ENCODE data around the gene LINC01488. TPM values are rescaled to one million over a fixed set of nuclear protein-coding genes. Genes with fewer than 3 reads are reported as not detected.

The LINC01488 gene
- total RNA-seq, 2 experiments from 2014 or later: not detected

DNA sequence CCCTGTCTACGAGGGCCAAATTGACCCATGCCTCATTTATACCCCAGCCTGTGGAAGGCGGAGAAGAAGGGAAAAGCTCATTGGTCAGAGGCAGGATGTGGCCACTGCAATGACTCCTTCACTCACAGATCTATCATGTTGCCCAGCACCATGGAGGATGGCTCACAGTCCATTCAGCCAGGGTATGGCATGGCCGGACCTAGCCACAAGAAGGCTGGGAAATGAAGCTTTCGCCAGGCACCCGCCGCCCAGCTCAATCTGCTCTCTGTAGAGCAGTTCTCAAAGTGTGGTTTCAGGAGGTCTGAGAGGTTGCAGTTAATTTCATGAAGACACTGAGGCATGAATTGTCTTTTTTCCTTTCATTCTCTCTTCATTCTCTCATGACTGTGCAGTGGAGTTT, 40.6 kb upstream of the LINC01488 start:
- no peak for DNase-seq
- no peaks in the 10 kb centered on the region for H3K9me3 Mint-ChIP-seq
- H3K4me3 Mint-ChIP-seq: no peak overlapping the region
- H3K27me3 Mint-ChIP-seq: peaks cover 3% of the 10 kb centered on the region
- H3K4me1 Mint-ChIP-seq: peaks cover 8% of the 10 kb centered on the region
- CTCF ChIA-PET: no interaction called here
- no peak overlapping the region for H3K27ac Mint-ChIP-seq
- POLR2A ChIA-PET: no interaction called here
- no peaks in the 10 kb centered on the region for H3K36me3 Mint-ChIP-seq (ENCODE audit: low read depth)

DNA sequence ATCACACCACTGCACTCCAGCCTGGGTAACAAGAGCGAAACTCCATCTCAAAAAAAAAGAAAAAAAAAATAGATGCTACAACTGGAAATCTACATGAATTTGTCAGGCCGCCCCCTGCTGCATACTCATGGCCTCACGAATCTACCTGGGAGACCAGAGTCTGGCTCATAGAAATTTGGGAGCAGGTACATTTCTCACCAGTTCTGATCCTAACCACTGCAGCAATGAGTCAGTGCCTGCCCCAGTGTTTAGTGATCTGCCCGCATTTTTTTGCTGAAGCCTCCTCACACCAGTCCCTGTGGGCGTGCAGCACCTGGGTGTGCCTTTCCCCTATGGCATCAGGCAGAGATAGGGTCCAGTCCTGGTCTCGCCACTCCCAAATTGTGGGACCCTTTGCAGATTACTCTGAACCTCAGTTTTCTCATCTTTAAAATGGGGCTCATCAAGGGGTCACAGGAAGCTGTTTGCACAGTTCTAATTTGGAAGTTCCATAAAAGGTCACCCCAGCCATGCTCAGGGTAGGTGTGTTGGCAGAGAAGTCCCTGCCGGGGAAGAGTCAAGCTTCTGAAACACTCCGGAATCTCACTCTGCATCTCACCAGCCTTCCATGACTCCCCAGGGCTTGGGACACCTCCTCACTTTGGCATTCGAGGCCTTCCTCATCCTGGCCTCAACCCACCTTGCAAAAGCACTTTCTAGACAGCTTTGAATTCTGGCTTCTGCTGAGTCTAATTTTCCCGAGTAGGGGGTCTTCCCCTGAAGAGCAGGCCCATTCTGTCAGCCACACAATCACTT, 39.3 kb upstream of the LINC01488 start:
- Mint-ChIP-seq H3K27ac (no peak overlapping the region), H3K27me3 (peaks cover 3% of the 10 kb centered on the region), H3K36me3 (ENCODE audit: low read depth) (no peaks in the 10 kb centered on the region), H3K4me3 (no peak overlapping the region), H3K9me3 (no peaks in the 10 kb centered on the region), H3K4me1 (peaks cover 8% of the 10 kb centered on the region)
- POLR2A ChIA-PET: no interaction called here
- DNase-seq: no peak
- CTCF ChIA-PET: interaction anchor here (0.6 kb wide), 1 partner anchor 532 kb away, joined by 4 read pairs; no protein-coding TSS in a partner anchor

DNA sequence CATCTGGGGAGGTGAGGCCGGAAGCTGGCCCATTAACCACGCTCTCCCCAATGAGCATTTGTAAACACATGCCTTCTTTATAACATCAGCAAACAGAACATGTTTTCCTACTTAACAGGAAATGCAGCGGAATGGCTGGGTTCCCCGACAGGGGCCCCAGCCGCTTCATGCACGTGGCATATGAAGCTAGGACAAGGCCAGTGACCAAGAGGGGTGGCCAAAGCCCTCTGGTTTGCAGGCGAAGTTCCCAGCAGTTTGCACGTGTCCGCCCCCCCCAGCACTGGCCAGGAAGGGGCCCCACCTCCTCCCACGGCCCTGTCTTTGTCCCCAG, 38.7 kb upstream of the LINC01488 start:
- no peak overlapping the region for H3K4me3 Mint-ChIP-seq
- no peaks in the 10 kb centered on the region for H3K36me3 Mint-ChIP-seq (ENCODE audit: low read depth)
- H3K4me1 Mint-ChIP-seq: peaks cover 8% of the 10 kb centered on the region
- no peaks in the 10 kb centered on the region for H3K9me3 Mint-ChIP-seq
- H3K27me3 Mint-ChIP-seq: peaks cover 3% of the 10 kb centered on the region
- H3K27ac Mint-ChIP-seq: no peak overlapping the region
- CTCF ChIA-PET: no interaction called here
- POLR2A ChIA-PET: no interaction called here
- no peak for DNase-seq

DNA sequence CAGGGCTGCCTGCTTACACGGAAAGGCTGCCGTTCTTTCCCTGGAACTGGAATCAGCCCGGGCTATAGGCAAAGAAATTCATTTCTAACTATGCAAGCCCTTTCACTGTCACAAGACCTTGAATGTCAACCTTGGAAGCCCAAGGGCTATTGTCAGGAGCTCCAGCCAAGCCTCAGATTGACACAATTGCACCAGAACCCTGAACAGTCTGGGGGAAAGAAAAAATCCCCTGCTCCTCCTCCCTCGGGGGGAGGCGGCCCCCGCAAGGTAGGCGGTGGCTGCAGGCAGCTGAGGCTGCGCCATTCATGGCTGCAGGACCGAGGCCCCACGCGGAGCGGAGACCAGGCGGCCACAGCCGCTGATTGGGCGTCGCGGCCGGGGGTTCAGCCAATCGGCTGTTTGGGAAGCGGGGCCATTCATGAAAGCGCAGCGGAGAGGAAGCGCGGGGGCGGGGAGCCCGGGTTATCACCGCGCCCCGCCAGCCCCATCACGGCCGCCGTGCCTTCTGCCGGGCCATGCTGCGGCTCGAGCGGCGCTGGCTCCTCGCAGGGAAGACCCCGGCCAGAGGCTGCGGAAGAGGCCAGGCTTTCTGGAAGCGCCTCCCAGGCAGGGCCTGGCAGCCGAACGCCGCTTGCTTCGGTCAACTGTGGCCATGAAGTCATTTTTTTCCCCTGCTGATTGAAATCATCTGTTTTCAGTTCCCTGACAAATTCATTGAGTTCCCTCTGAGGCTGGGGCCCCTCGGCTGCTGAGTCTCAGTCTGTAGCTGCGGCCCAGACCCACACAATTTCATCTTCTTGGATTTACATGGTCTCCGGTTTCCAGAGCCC, 38.1 kb upstream of the LINC01488 start:
- Mint-ChIP-seq H3K27me3 (peaks cover 3% of the 10 kb centered on the region), H3K4me1 (peaks cover 8% of the 10 kb centered on the region), H3K4me3 (peak overlapping the region; percentile 55), H3K9me3 (no peaks in the 10 kb centered on the region), H3K36me3 (ENCODE audit: low read depth) (no peaks in the 10 kb centered on the region), H3K27ac (no peak overlapping the region)
- ChIA-PET POLR2A (no interaction called here), CTCF (interaction anchor here (0.6 kb wide), 1 partner anchor 205 kb away, joined by 3 read pairs; no protein-coding TSS in a partner anchor)
- DNase-seq: peak; percentile 70

DNA sequence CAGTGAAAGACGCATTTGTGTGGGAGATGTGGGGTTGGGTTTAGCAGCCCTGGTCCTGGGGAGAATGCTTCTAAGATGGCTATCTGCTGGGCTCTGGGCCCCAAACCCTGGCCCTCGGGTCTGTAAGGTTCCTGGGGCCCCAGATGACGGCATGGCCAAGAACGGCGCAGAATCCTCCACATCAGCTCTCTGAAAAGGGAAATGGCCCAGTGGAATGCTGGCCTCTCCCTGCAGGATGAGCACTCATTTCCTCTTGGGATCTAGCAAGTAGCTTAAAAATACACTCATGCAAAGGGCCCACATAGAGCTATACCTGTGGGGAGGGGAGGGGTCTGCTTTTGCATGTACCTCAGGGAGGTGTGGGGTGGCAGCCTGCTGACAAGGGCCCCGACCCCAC, 37.5 kb upstream of the LINC01488 start:
- ChIA-PET POLR2A (no interaction called here), CTCF (interaction anchor here (0.6 kb wide), 1 partner anchor 205 kb away, joined by 3 read pairs; no protein-coding TSS in a partner anchor)
- no peaks in the 10 kb centered on the region for H3K9me3 Mint-ChIP-seq
- H3K4me1 Mint-ChIP-seq: peaks cover 8% of the 10 kb centered on the region
- DNase-seq: no peak
- no peaks in the 10 kb centered on the region for H3K36me3 Mint-ChIP-seq (ENCODE audit: low read depth)
- peaks cover 6% of the 10 kb centered on the region for H3K27me3 Mint-ChIP-seq
- H3K4me3 Mint-ChIP-seq: peak overlapping the region; percentile 55
- no peak overlapping the region for H3K27ac Mint-ChIP-seq

DNA sequence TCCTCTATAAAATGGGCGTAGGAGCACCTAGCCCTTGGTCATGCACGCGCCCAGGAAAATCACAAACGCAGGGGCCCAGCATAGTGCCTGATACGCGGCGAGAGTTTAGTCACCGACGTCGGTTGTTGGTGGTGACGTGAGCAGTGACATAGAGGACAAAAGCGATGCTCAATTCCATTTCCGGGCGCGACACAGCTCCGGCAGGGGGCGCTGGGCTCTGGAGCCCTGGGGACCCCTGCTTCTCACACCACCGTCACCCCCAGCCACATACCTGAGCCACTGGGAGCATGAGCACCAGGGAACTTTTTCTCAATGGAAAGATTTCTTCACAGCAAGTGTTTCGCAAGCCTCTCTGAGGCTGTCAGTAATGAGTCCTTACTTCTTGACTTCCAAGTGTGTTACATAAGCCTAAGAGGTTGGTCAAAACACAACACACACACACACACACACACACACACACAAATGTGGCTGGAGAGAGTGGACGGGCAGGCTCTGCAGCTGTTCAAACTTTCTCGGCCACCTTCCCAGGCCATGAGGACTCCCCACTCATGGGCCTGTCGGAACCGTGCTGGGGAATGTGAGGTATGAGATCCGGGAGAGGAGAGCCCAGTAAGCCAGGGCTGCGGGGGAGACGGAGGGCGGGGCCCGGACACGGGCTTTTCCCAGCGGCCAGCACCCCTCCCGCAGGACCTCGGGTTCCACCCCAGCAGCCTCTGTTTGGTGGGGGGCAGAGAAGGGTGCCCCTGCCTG, 36.9 kb upstream of the LINC01488 start:
- CTCF ChIA-PET: interaction anchor here (0.6 kb wide), 1 partner anchor 206 kb away, joined by 3 read pairs; no protein-coding TSS in a partner anchor

DNA sequence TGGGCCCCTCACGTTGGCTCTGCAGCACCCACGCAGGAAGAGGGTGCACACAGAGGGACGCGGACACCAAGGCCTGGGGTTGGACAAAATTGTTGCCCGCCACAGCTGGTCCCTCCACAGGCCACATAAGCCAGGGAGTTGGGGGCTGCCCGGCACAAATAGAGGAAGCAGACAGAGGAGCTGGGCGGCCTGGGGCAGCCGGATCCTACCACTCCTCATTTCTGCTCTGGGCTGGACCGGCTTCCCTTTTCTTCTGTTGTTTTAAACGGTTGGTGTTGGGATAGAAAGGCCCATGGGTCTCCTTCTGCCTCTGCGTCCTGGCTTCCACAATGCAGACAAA, 36.4 kb upstream of the LINC01488 start:
- H3K4me3 Mint-ChIP-seq: no peak overlapping the region
- POLR2A ChIA-PET: no interaction called here
- peaks cover 8% of the 10 kb centered on the region for H3K4me1 Mint-ChIP-seq

More for the DNA sequence above, 36.9 kb upstream of the LINC01488 start:
- H3K27me3 Mint-ChIP-seq: peaks cover 6% of the 10 kb centered on the region
- H3K9me3 Mint-ChIP-seq: no peaks in the 10 kb centered on the region
- H3K4me3 Mint-ChIP-seq: no peak overlapping the region
- no peak for DNase-seq
- H3K27ac Mint-ChIP-seq: no peak overlapping the region
- POLR2A ChIA-PET: no interaction called here
- no peaks in the 10 kb centered on the region for H3K36me3 Mint-ChIP-seq (ENCODE audit: low read depth)
- peaks cover 8% of the 10 kb centered on the region for H3K4me1 Mint-ChIP-seq

DNA sequence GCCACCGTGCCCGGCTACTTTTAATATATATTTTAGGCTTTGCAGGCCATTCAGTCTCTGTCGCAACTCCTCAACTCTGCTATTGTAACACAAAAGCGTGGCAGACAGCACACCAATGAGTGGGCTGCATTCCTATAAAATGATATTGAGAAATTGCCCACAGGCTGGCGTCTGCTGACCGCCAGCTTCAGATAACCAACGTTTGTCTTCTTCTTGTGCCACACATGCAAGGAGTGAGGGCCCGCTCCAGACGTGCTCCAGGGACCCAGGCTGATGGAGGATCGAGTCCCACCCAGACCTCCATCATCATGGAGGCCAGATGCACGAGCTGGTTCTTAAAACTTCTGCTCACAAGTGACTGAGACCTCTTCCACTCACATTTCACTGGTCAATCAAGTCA, 35.4 kb upstream of the LINC01488 start:
- H3K4me1 Mint-ChIP-seq: peaks cover 8% of the 10 kb centered on the region
- DNase-seq: no peak
- POLR2A ChIA-PET: no interaction called here
- no peak overlapping the region for H3K4me3 Mint-ChIP-seq
- CTCF ChIA-PET: interaction anchor here (1.2 kb wide), 1 partner anchor 56 kb away, joined by 3 read pairs; no protein-coding TSS in a partner anchor
- no peaks in the 10 kb centered on the region for H3K36me3 Mint-ChIP-seq (ENCODE audit: low read depth)
- H3K27me3 Mint-ChIP-seq: peaks cover 12% of the 10 kb centered on the region
- H3K9me3 Mint-ChIP-seq: no peaks in the 10 kb centered on the region
- no peak overlapping the region for H3K27ac Mint-ChIP-seq

More for the DNA sequence above, 36.4 kb upstream of the LINC01488 start:
- Mint-ChIP-seq H3K27me3 (peaks cover 9% of the 10 kb centered on the region), H3K9me3 (no peaks in the 10 kb centered on the region), H3K27ac (no peak overlapping the region), H3K36me3 (ENCODE audit: low read depth) (no peaks in the 10 kb centered on the region)
- CTCF ChIA-PET: no interaction called here
- DNase-seq: no peak

DNA sequence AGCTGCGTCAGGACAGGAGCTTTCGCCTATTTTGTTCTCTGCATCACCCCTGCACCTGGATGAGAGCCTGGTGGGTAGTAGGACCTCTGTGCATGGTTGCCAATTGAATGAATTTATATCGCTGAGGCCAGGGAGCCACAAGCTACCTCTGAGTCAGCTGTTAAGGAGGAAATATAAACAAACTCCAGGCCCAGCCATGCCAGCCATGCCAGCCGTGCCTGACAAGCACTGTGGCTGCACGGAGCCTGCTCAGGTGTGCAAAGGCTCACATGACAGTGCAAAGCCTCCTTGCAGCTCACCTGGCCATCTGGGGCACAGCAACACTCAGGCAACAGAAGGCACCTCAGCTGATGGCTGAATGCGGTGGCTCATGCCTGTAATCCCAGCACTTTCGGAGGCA, 33.7 kb upstream of the LINC01488 start:
- H3K4me1 Mint-ChIP-seq: peaks cover 8% of the 10 kb centered on the region
- POLR2A ChIA-PET: no interaction called here

DNA sequence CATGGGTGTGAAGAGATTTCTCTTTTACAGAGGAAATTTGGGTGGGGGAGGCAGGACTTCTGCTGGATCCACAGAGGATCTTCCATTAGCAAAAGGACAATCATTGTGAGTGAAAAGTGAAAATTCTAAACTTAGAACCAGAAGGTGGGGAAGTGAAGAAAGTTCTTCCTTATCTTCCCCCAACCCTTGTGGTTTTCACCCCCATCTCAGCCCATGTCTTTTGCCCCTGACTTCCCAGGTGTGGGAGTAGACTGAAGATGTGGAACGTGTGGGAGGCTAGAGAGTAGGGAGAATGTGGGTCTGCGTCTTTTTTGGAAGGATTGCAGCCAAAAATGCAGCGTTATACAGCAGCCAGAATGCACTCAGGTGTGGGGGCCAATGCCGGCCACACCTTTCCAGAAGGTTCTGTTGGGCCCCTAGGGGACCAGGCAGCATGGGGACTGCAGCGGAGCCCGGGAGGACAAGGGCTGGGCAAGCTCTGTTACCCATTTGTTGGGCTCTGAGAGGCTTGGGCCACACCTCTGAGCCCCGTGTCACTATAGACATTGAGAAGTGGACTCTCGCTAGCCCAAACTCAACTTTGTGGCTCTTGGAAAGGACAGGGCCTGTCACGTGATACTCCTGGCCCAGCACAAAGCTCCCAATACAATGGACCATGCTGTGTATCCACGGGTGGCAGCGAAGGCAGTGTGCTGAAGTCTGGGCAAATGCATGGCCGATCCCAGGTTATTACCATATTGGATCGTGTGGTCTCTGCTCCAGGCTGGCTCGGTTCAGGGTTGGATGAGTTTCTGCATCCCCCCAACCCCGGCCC, 32.8 kb upstream of the LINC01488 start:
- Mint-ChIP-seq H3K9me3 (no peaks in the 10 kb centered on the region), H3K27ac (no peak overlapping the region)

More for the DNA sequence above, 33.7 kb upstream of the LINC01488 start:
- H3K4me3 Mint-ChIP-seq: no peak overlapping the region
- CTCF ChIA-PET: no interaction called here
- DNase-seq: no peak
- H3K36me3 Mint-ChIP-seq (ENCODE audit: low read depth): no peaks in the 10 kb centered on the region
- no peak overlapping the region for H3K27ac Mint-ChIP-seq
- H3K27me3 Mint-ChIP-seq: peaks cover 12% of the 10 kb centered on the region
- H3K9me3 Mint-ChIP-seq: no peaks in the 10 kb centered on the region

DNA sequence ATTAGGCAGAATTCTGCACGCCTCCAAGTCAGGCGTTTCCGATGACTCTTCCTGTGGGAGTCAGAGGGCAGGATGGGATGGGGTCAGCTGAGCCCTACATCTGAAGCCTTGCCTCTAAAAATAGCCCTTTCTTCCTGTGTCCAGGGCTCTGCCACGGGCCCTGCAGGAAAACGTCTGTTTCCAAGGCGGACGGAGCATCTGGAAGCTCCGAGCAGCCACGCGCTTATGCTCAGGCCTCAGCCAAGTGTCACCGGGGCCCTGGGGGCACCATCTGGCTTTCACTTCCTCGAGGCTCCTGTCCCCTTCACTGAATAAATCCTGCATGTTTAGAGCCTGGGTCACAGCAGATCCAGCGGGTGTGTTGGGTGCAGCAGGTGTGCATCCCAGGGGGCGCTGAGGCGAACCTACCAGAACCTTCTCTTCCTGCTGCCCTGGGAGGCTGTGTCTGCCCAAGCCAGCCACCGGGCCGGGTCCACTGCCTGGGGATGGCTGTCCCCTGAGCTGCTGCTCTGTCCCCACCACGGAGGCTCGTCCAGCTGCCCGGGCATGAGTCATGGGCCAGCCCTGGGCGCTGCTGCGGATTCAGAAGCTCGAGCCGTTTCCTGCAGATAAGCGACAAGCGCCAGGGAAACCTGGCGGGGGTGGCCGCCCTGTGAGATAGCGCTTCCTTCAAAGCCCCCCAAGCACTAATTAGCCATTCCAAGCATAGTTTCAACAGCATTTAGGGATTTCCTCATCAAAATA, 32.0 kb upstream of the LINC01488 start:
- no peak overlapping the region for H3K4me3 Mint-ChIP-seq
- CTCF ChIA-PET: interaction anchor here (0.6 kb wide), 2 partner anchors 419 to 612 kb away, joined by 3 read pairs; no protein-coding TSS in a partner anchor
- DNase-seq: no peak
- H3K9me3 Mint-ChIP-seq: no peaks in the 10 kb centered on the region
- no peak overlapping the region for H3K27ac Mint-ChIP-seq
- peaks cover 9% of the 10 kb centered on the region for H3K27me3 Mint-ChIP-seq
- POLR2A ChIA-PET: no interaction called here
- no peaks in the 10 kb centered on the region for H3K36me3 Mint-ChIP-seq (ENCODE audit: low read depth)
- H3K4me1 Mint-ChIP-seq: no peaks in the 10 kb centered on the region

More for the DNA sequence above, 32.8 kb upstream of the LINC01488 start:
- Mint-ChIP-seq H3K36me3 (ENCODE audit: low read depth) (no peaks in the 10 kb centered on the region), H3K4me1 (peaks cover 4% of the 10 kb centered on the region), H3K4me3 (no peak overlapping the region), H3K27me3 (peaks cover 12% of the 10 kb centered on the region)
- ChIA-PET CTCF (interaction anchor here (0.5 to 0.6 kb wide), 2 partner anchors 613 to 1846 kb away, joined by 3 read pairs; no protein-coding TSS in a partner anchor), POLR2A (no interaction called here)
- no peak for DNase-seq

All from activated CD4-positive, alpha-beta T cell treated with anti-CD3 and anti-CD28 coated beads, Interleukin-2, amount 10 ng/mL, durations not matched to agents 7 days and 5 days (primary cell).